IMR-90 (cell line): ENCODE measurements around the gene LGALS12. TPM values are rescaled to one million over a fixed set of nuclear protein-coding genes. Genes with fewer than 3 reads are reported as not detected.

Experiments
- ATAC-seq: fragments of 200-7000 bp; cut with Tn5 transposase; 2 replicates; pipeline ENCODE4 v1.9.1; 2020; ENCODE audit warnings: low read depth, mild to moderate bottlenecking, moderate library complexity
- BruUV-seq: library from RNA; stranded (reverse); fragments of 400-500 nt; replicated peaks from 2 replicates; lab custom pipeline; 2021; lab: Mats Ljungman, UMichigan
- CTCF ChIA-PET: fragments of 300-600 bp; formaldehyde crosslinking; extraction: SDS; loops from one replicate; lab custom pipeline; 2021; ENCODE audit warnings: antibody characterized with exemption; lab: Yijun Ruan, JAX
- POLR2A ChIA-PET: fragments of 300-600 bp; sonication (Branson Sonifier 250); formaldehyde crosslinking; loops from one replicate; lab custom pipeline; 2022; ENCODE audit warnings: antibody characterized with exemption; ENCODE audit not compliant: unreplicated experiment; lab: Charles Lee
- DNase-seq: peaks from one replicate; pipeline ENCODE4 v3.0.0; 2013
- H2AFZ ChIP-seq: replicated peaks from 2 replicates; pipeline ENCODE3; 2013; ENCODE audit warnings: low read length, mild to moderate bottlenecking; ENCODE audit not compliant: poor library complexity
- H2AK5ac ChIP-seq: 2 replicates; pipeline ENCODE4 v1.6.1; 2013; ENCODE audit warnings: low read depth, low read length, inconsistent platforms
- H2AK9ac ChIP-seq: replicated peaks from 2 replicates; pipeline ENCODE3; 2013; ENCODE audit warnings: mild to moderate bottlenecking, low read depth, low read length, moderate library complexity; ENCODE audit not compliant: poor library complexity
- H2BK120ac ChIP-seq: 2 replicates; pipeline ENCODE4 v1.6.1; 2013; ENCODE audit warnings: low read depth, low read length, inconsistent platforms
- H2BK15ac ChIP-seq: 3 replicates; pipeline ENCODE4 v1.6.1; 2013; ENCODE audit warnings: low read depth, low read length, inconsistent platforms
- H2BK20ac ChIP-seq: 2 replicates; pipeline ENCODE4 v1.6.1; 2013; ENCODE audit warnings: low read depth, mild to moderate bottlenecking, inconsistent platforms, low read length, moderate library complexity
- H2BK5ac ChIP-seq: 2 replicates; pipeline ENCODE4 v1.6.1; 2013; ENCODE audit warnings: mild to moderate bottlenecking, low read depth, low read length, inconsistent platforms; ENCODE audit not compliant: poor library complexity, severe bottlenecking
- H3K14ac ChIP-seq: replicated peaks from 2 replicates; pipeline ENCODE4 v1.6.1; 2013; ENCODE audit warnings: low read depth, low read length, inconsistent platforms
- H3K18ac ChIP-seq: 2 replicates; pipeline ENCODE4 v1.6.1; 2013; ENCODE audit warnings: low read depth, low read length, control low read depth
- H3K23ac ChIP-seq: 2 replicates; pipeline ENCODE4 v1.6.1; 2013; ENCODE audit warnings: low read depth, low read length, inconsistent platforms
- H3K27ac ChIP-seq: 2 replicates; pipeline ENCODE4 v1.5.1; 2013; ENCODE audit warnings: mild to moderate bottlenecking, control low read depth, low read length; ENCODE audit not compliant: insufficient read depth
- H3K27me3 ChIP-seq: 2 replicates; pipeline ENCODE4 v1.6.1; 2013; ENCODE audit warnings: low read length; ENCODE audit not compliant: control insufficient read depth, insufficient read depth
- H3K36me3 ChIP-seq: 2 replicates; pipeline ENCODE4 v1.6.1; 2013; ENCODE audit warnings: low read length, mixed read lengths; ENCODE audit not compliant: control insufficient read depth, insufficient read depth
- H3K4ac ChIP-seq: 2 replicates; pipeline ENCODE4 v1.6.1; 2013; ENCODE audit warnings: low read depth, low read length, inconsistent platforms
- H3K4me1 ChIP-seq: 2 replicates; pipeline ENCODE4 v1.6.1; 2013; ENCODE audit warnings: low read length, mixed read lengths; ENCODE audit not compliant: control insufficient read depth, insufficient read depth
- H3K4me2 ChIP-seq: 2 replicates; pipeline ENCODE4 v1.6.1; 2013; ENCODE audit warnings: low read depth, mild to moderate bottlenecking, control low read depth, low read length, moderate library complexity
- H3K4me3 ChIP-seq: 2 replicates; pipeline ENCODE4 v1.5.1; 2013; ENCODE audit warnings: low read depth, mild to moderate bottlenecking, control low read depth, low read length, moderate library complexity; ENCODE audit not compliant: insufficient read depth
- H3K56ac ChIP-seq: 2 replicates; pipeline ENCODE4 v1.6.1; 2013; ENCODE audit warnings: low read length, inconsistent platforms; ENCODE audit not compliant: insufficient read depth; ENCODE audit errors: extremely low read depth
- H3K79me1 ChIP-seq, 2 experiments: 2 replicates each; pipeline ENCODE4 v1.6.1; 2013; ENCODE audit warnings: low read length in 2 of 2, inconsistent platforms in 1 of 2, low read depth in 1 of 2
- H3K9ac ChIP-seq: 2 replicates; pipeline ENCODE4 v1.6.1; 2013; ENCODE audit warnings: low read depth, low read length, control low read depth
- H3K9me1 ChIP-seq: 2 replicates; pipeline ENCODE4 v1.6.1; 2013; ENCODE audit warnings: low read length, inconsistent platforms; ENCODE audit not compliant: insufficient read depth
- H3K9me3 ChIP-seq: 2 replicates; pipeline ENCODE4 v1.6.1; 2013; ENCODE audit warnings: low read length; ENCODE audit not compliant: control insufficient read depth, insufficient read depth
- H4K20me1 ChIP-seq: 2 replicates; pipeline ENCODE4 v1.6.1; 2013; ENCODE audit warnings: low read length, inconsistent platforms; ENCODE audit not compliant: insufficient read depth
- H4K5ac ChIP-seq: 2 replicates; pipeline ENCODE4 v1.6.1; 2013; ENCODE audit warnings: mild to moderate bottlenecking, low read depth, low read length, control low read depth
- H4K8ac ChIP-seq, 2 experiments: 2 replicates each; pipeline ENCODE4 v1.6.1; 2013; ENCODE audit warnings: low read depth in 2 of 2, low read length in 2 of 2, control low read depth in 1 of 2, inconsistent platforms in 1 of 2
- H4K91ac ChIP-seq: 2 replicates; pipeline ENCODE4 v1.6.1; 2013; ENCODE audit warnings: low read depth, low read length, inconsistent platforms; ENCODE audit not compliant: insufficient read depth
- CEBPB ChIP-seq: IDR thresholded peaks from 2 replicates; pipeline ENCODE4 v1.6.1; 2012; ENCODE audit warnings: low read depth, low read length, improper control_type of control experiment
- MAFK ChIP-seq: IDR thresholded peaks from 2 replicates; pipeline ENCODE4 v1.6.1; 2012; ENCODE audit warnings: low read depth, low read length, improper control_type of control experiment
- RCOR1 ChIP-seq: IDR thresholded peaks from 2 replicates; pipeline ENCODE4 v1.6.1; 2012; ENCODE audit warnings: mild to moderate bottlenecking, low read length, improper control_type of control experiment; ENCODE audit not compliant: insufficient replicate concordance
- RFX5 ChIP-seq: IDR thresholded peaks from 2 replicates; pipeline ENCODE4 v1.8.0; 2012; ENCODE audit warnings: low read depth, mild to moderate bottlenecking, low read length, moderate library complexity
- WGBS, 2 experiments: methylation state at CpG; one replicate each; pipeline versions ENCODE4 v1.1.5 to v1.1.7; 2013; ENCODE audit warnings: missing lambda C conversion rate in 2 of 2; ENCODE audit not compliant: insufficient read length in 1 of 2; ENCODE audit errors: extremely low coverage in 2 of 2; 5-methylcytosine and 5-hydroxymethylcytosine counted together
- dilution Hi-C: fragments of 300-500 bp; cut with HindIII; formaldehyde crosslinking; loops from one replicate; pipeline ENCODE4 v1.14.3; 2018; ENCODE audit warnings: low sequenced_read_pairs; ENCODE audit not compliant: unreplicated experiment
- in situ Hi-C: fragments of 300-500 bp; cut with MboI; formaldehyde crosslinking; loops from 3 replicates; pipeline ENCODE4 v1.14.3; 2019; ENCODE audit warnings: low sequenced_read_pairs, inconsistent platforms, mixed read lengths
- intact Hi-C: fragments of 100-400 bp; cut with micrococcal nuclease; formaldehyde crosslinking; loops from 2 replicates; pipeline ENCODE4 v1.10.0; 2022
- polyA plus RNA-seq, 3 experiments: library from polyadenylated mRNA; depleted of rRNA; stranded (reverse); fragments of >200 nt; gene quantifications; 2 replicates each; pipeline ENCODE4 v1.2.3, GENCODE V29; 2012; ENCODE audit warnings: low replicate concordance in 1 of 3
- total RNA-seq: library from RNA; depleted of rRNA; stranded (reverse); fragments of >200 nt; gene quantifications from 2 replicates; pipeline ENCODE4 v1.2.3, GENCODE V29; 2012
- TF ChIP-seq, protein P1 (sequence below): fragments of 150-350 bp; IDR thresholded peaks from 2 replicates; pipeline ENCODE4 v1.6.1; 2016; ENCODE audit warnings: low read depth, mild to moderate bottlenecking, low read length, moderate library complexity, borderline replicate concordance

Gene LGALS12
- total and polyA plus RNA-seq, 2 of the 4 experiments (the other 2 are of a cell fraction), result not detected

DNA sequence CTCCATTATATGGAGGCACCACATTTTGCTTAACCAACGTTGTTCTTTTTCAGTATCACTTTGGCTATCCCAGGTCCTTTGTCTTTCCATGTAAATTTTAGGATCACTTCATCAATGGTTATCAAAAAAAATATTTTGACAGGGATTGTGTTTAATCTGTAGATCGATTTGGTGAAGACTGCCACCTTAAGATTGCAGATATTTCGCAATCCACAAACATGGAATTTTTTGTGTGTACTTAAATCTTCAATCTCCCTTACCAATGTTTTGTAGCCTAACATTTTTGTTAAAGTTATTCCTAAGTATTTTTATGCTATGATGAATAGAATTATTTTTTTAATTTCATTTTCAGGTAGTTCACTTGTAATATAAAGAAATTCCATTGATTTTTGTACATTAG lies 33.5 kb upstream of the LGALS12 start:
- Histone ChIP-seq H2BK120ac (no peak overlapping the region), H2AFZ (no peak overlapping the region), H3K4me1 (no peaks in the 10 kb centered on the region), H2BK5ac (no peak overlapping the region), H2BK15ac (no peak overlapping the region), H3K56ac (no peak overlapping the region), H3K27me3 (no peaks in the 10 kb centered on the region; the same call in none of the 2 replicates), H4K20me1 (no peaks in the 10 kb centered on the region), H3K4me3 (no peak overlapping the region), H3K9me1 (no peaks in the 10 kb centered on the region), H3K14ac (no peak overlapping the region), H3K18ac (no peak overlapping the region), H3K9ac (no peak overlapping the region), H2BK20ac (no peak overlapping the region), H2AK5ac (no peak overlapping the region), H3K4ac (no peak overlapping the region), H2AK9ac (no peak overlapping the region), H3K79me1 (no peaks in the 10 kb centered on the region), H4K91ac (no peak overlapping the region), H4K5ac (no peak overlapping the region), H3K9me3 (no peaks in the 10 kb centered on the region), H3K23ac (no peak overlapping the region), H4K8ac (no peak overlapping the region), H3K36me3 (no peaks in the 10 kb centered on the region), H3K27ac (no peak overlapping the region), H3K4me2 (no peak overlapping the region)
- ChIA-PET POLR2A (no interaction called here), CTCF (no interaction called here)
- WGBS, 2 experiments, result no CpG with 5 or more reads among the region's 3 CpGs
- ATAC-seq, result no peak
- TF ChIP-seq CEBPB (peak; percentile 91), RFX5 (no peak), RCOR1 (no peak), MAFK (no peak)
- TF ChIP-seq, protein P1, sequence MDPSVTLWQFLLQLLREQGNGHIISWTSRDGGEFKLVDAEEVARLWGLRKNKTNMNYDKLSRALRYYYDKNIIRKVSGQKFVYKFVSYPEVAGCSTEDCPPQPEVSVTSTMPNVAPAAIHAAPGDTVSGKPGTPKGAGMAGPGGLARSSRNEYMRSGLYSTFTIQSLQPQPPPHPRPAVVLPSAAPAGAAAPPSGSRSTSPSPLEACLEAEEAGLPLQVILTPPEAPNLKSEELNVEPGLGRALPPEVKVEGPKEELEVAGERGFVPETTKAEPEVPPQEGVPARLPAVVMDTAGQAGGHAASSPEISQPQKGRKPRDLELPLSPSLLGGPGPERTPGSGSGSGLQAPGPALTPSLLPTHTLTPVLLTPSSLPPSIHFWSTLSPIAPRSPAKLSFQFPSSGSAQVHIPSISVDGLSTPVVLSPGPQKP, result no peak
- intact Hi-C loops (no loop called here), dilution Hi-C loops (no loop called here), in situ Hi-C loops (no loop called here)
- no peak for DNase-seq
- BruUV-seq, result no TSS peak
